ENCODE data around the gene ZNF132. TPM values are rescaled to one million over a fixed set of nuclear protein-coding genes. Genes with fewer than 3 reads are reported as not detected.

ZNF132 gene
- total and polyA plus RNA-seq, 9 of the 15 experiments (the other 6 are each of a cell fraction or from before 2014, with no cell fraction given), result 0.03 to 0.42 (median 0.10) TPM; not detected in 5

GRCh38 chr19:58408152-58409009 lies 31.6 kb downstream of the ZNF132 start, which contains the start of gene ZNF584 (continued):
- TF ChIP-seq, protein P1, sequence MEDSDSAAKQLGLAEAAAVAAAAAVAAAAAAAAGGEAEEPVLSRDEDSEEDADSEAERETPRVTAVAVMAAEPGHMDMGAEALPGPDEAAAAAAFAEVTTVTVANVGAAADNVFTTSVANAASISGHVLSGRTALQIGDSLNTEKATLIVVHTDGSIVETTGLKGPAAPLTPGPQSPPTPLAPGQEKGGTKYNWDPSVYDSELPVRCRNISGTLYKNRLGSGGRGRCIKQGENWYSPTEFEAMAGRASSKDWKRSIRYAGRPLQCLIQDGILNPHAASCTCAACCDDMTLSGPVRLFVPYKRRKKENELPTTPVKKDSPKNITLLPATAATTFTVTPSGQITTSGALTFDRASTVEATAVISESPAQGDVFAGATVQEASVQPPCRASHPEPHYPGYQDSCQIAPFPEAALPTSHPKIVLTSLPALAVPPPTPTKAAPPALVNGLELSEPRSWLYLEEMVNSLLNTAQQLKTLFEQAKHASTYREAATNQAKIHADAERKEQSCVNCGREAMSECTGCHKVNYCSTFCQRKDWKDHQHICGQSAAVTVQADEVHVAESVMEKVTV (CRISPR knock-in tag; IDR thresholded peaks at IDR 0.05), result 0 out of 2 replicates have a peak, but pooled peaks have one; percentile 1
- TF ChIP-seq PHB2 (IDR thresholded peaks at IDR 0.05; ENCODE audit: low read depth), result no peak
- no peak for TF ChIP-seq ZNF134 (CRISPR knock-in tag; conservative IDR thresholded peaks at IDR 0.05)
- TF ChIP-seq CREB3L1 (IDR thresholded peaks at IDR 0.05; ENCODE audit: borderline replicate concordance, low read depth), result peak; percentile 79
- TF ChIP-seq, protein P2, sequence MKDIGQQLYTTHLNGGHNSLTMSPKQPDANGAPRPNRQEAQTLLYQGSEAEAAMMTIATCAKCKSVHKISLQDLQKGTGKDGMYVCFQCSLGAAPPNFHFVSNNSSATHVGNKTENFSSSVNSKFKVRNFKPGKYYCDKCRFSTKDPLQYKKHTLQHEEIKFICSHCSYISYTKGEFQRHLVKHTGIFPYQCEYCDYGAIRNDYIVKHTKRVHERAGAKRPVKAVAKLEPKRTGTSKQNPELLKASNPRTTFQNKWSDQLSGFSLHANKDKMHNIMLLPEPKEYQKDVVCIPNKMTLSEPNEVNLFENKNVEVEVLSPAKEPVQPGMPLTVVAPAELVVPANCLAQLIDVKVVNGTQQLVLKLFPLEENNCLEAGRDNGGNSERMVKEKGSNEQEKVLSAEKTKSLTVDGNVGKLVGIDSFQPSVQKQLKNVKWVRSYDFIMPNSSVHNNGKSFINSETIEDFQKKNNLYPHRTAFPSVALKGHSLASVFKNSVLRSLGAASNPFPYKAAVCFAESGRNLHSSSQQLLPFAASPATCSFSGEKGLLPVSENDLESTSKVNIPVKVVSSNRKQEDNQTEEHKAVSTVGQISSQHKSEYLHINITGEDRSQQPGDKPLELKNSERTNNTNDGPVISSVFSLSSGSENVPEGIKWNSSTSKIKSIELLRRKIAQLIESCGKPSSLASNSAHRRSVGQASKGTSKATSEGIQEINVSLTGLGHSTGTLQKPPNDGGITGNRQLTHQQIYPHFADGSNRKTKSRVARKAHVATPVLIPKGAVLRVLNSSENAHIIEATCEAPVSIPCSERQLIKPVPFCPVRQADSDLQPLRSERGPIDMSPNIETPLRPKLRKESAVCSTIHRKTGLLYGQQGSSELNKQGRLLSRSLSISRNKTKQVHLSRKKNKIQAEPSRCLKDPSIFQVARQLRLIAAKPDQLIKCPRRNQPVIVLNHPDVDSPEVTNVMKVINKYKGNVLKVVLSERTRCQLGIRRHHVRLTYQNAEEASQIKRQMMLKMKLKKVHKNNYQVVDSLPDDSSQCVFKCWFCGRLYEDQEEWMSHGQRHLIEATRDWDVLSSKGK (CRISPR knock-in tag; IDR thresholded peaks at IDR 0.05), result no peak
- TF ChIP-seq TSC22D4 (tag; IDR thresholded peaks at IDR 0.05), result no peak
- TF ChIP-seq, protein P3, sequence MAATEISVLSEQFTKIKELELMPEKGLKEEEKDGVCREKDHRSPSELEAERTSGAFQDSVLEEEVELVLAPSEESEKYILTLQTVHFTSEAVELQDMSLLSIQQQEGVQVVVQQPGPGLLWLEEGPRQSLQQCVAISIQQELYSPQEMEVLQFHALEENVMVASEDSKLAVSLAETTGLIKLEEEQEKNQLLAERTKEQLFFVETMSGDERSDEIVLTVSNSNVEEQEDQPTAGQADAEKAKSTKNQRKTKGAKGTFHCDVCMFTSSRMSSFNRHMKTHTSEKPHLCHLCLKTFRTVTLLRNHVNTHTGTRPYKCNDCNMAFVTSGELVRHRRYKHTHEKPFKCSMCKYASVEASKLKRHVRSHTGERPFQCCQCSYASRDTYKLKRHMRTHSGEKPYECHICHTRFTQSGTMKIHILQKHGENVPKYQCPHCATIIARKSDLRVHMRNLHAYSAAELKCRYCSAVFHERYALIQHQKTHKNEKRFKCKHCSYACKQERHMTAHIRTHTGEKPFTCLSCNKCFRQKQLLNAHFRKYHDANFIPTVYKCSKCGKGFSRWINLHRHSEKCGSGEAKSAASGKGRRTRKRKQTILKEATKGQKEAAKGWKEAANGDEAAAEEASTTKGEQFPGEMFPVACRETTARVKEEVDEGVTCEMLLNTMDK (IDR thresholded peaks at IDR 0.05; ENCODE audit: borderline replicate concordance, insufficient read depth, low read depth, low read length, poor library complexity, severe bottlenecking), result peak; percentile 62
- TF ChIP-seq ETV5 (CRISPR knock-in tag; IDR thresholded peaks at IDR 0.05; ENCODE audit: low read depth), result 0 out of 2 replicates have a peak, but pooled peaks have one; percentile 58
- TF ChIP-seq CBX3 (IDR thresholded peaks at IDR 0.05; ENCODE audit: borderline replicate concordance in 1 of 2, low read length in 2 of 2), result peak in 1 of 2 experiments; percentile 9; a peak in 1 of 3 replicates
- peak; percentile 75; the same call in 1 of the 2 replicates for TF ChIP-seq E2F1 (CRISPR knock-in tag; IDR thresholded peaks at IDR 0.05)
- TF ChIP-seq NCOA2 (IDR thresholded peaks at IDR 0.05; ENCODE audit: partially characterized antibody in 2 of 2), result no peak
- peak; percentile 66 for TF ChIP-seq CREB1 (IDR thresholded peaks at IDR 0.05)
- peak; percentile 77; the same call in 1 of the 2 replicates for TF ChIP-seq CREB1 (CRISPR knock-in tag; IDR thresholded peaks at IDR 0.05)
- peak; percentile 85 for TF ChIP-seq PHF8 (IDR thresholded peaks at IDR 0.05; ENCODE audit: borderline replicate concordance, low read length)
- TF ChIP-seq FOXA1 (IDR thresholded peaks at IDR 0.05; ENCODE audit: borderline replicate concordance), result no peak

Data from K562 (cell line).